CD8-positive, alpha-beta memory T cell (primary cell): ENCODE measurements around the gene SERPINA3. TPM values are rescaled to one million over a fixed set of nuclear protein-coding genes. Genes with fewer than 3 reads are reported as not detected.

Experiments used
- CTCF ChIA-PET: fragments of 350-600 bp; sonication (Branson Sonifier 250); formaldehyde crosslinking; loops from one replicate; lab custom pipeline; 2021; ENCODE audit warnings: antibody characterized with exemption; lab: Charles Lee
- POLR2A ChIA-PET: fragments of 350-600 bp; sonication (Branson Sonifier 250); formaldehyde crosslinking; loops from one replicate; lab custom pipeline; 2021; ENCODE audit warnings: antibody characterized with exemption; lab: Charles Lee
- DNase-seq, 5 donors: peaks; one replicate each; pipeline versions ENCODE4 v3.0.0 to v3.0.0-alpha.2; 2020 to 2022; ENCODE audit warnings: mixed read lengths in 1 of 5
- H3K27ac ChIP-seq: one replicate; pipeline ENCODE4 v1.7.0; 2013; ENCODE audit warnings: low read depth, mild to moderate bottlenecking, low read length, moderate library complexity
- H3K27me3 ChIP-seq: 2 replicates; pipeline ENCODE4 v1.7.0; 2013; ENCODE audit warnings: low read length, mild to moderate bottlenecking; ENCODE audit not compliant: insufficient read depth, poor library complexity, severe bottlenecking
- H3K36me3 ChIP-seq: 2 replicates; pipeline ENCODE4 v1.7.0; 2013; ENCODE audit warnings: mild to moderate bottlenecking, low read length, moderate library complexity; ENCODE audit not compliant: insufficient read depth
- H3K4me1 ChIP-seq: 2 replicates; pipeline ENCODE4 v1.7.0; 2013; ENCODE audit warnings: mild to moderate bottlenecking, low read length, moderate library complexity; ENCODE audit not compliant: insufficient read depth
- H3K4me3 ChIP-seq: 2 replicates; pipeline ENCODE4 v1.7.0; 2013; ENCODE audit warnings: mild to moderate bottlenecking, low read length
- H3K9me3 ChIP-seq: 2 replicates; pipeline ENCODE4 v1.7.0; 2013; ENCODE audit warnings: mild to moderate bottlenecking, low read length
- H3K27ac Mint-ChIP-seq, 8 donors: one replicate each; pipeline ENCODE4 v1.8.0; 2020 to 2021; ENCODE audit warnings: mixed read lengths in 8 of 8, mild to moderate bottlenecking in 6 of 8, inconsistent platforms in 3 of 8, moderate library complexity in 3 of 8
- H3K27me3 Mint-ChIP-seq, 2 donors: one replicate each; pipeline ENCODE4 v1.8.0; 2020 to 2021; ENCODE audit warnings: mixed read lengths in 2 of 2, mild to moderate bottlenecking in 1 of 2, moderate library complexity in 1 of 2
- H3K36me3 Mint-ChIP-seq, 3 donors: one replicate each; pipeline ENCODE4 v1.8.0; 2020 to 2021; ENCODE audit warnings: mixed read lengths in 3 of 3, inconsistent platforms in 1 of 3, mild to moderate bottlenecking in 1 of 3
- H3K4me1 Mint-ChIP-seq, 3 donors: one replicate each; pipeline ENCODE4 v1.8.0; 2020 to 2021; ENCODE audit warnings: mixed read lengths in 3 of 3, inconsistent platforms in 1 of 3, mild to moderate bottlenecking in 1 of 3
- H3K4me3 Mint-ChIP-seq, 7 donors: one replicate each; pipeline ENCODE4 v1.8.0; 2020 to 2021; ENCODE audit warnings: mixed read lengths in 7 of 7, mild to moderate bottlenecking in 6 of 7, moderate library complexity in 4 of 7, inconsistent platforms in 2 of 7
- H3K9me3 Mint-ChIP-seq, 5 donors: one replicate each; pipeline ENCODE4 v1.8.0; 2020 to 2022; ENCODE audit warnings: mixed read lengths in 5 of 5, mild to moderate bottlenecking in 3 of 5, moderate library complexity in 2 of 5, inconsistent platforms in 1 of 5
- polyA plus RNA-seq: library from polyadenylated mRNA; unstranded; fragments of 300-500 nt; fragmentation: Illumina TruSeq; gene quantifications from one replicate; pipeline ENCODE4 v1.2.3, GENCODE V29; 2021
- total RNA-seq, 2 experiments: library from RNA; stranded (reverse); gene quantifications; one replicate each; pipeline ENCODE4 v1.2.3, GENCODE V29; 2021

SERPINA3 gene
- total and polyA plus RNA-seq, 3 experiments from 2014 or later: not detected

DNA sequence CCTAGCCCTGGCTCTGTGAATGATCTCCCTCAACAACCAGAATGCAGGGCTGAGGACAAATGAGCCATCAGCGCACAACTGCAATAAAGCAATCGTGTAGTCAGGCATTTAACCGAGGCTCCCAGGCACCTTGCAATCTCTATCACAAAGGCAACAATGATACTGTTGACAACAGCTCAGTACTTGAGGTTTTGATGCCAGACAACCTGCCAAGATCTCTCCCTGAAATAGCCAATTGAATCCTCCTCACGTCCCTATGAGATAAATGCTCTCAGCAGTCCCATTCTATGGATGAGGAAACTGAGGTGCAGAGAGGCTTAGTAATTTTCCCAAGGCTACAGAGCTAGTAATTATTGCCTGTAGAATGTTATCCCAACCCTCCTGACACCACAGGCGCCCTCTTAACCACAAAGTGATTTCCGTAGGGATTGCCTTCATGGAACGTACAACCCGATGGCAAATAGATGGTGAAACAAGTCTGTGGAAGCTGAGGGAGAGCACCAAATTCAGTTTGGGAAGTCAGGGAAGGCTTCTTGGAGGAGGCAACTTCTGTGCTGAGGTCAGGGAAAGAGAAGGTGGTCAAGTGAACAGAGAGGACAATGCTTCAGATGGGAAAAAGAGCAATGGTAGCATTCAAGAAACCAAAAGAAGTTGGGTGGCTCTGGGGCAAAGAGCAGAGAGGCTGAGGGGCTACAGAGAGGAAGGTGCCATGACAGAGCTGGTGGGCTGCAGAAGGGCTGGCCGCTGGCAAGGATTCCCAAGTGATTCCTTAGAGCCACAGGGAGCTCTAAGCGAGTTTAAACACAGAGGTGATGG lies 12.6 kb downstream of the SERPINA3 start:
- CTCF ChIA-PET: no interaction called here
- Histone ChIP-seq H3K27me3 (no peaks in the 10 kb centered on the region), H3K36me3 (no peaks in the 10 kb centered on the region), H3K4me3 (no peak overlapping the region), H3K27ac (no peak overlapping the region), H3K4me1 (no peaks in the 10 kb centered on the region), H3K9me3 (no peaks in the 10 kb centered on the region)
- no peak for DNase-seq
- H3K27ac Mint-ChIP-seq: no peak overlapping the region
- H3K27me3 Mint-ChIP-seq: peaks cover 10 to 11% of the 10 kb centered on the region in 2 donors
- POLR2A ChIA-PET: no interaction called here
- no peaks in the 10 kb centered on the region for H3K36me3 Mint-ChIP-seq
- no peaks in the 10 kb centered on the region for H3K4me1 Mint-ChIP-seq
- H3K9me3 Mint-ChIP-seq: peaks cover 0 to 6% (median 2%) of the 10 kb centered on the region in 5 donors
- H3K4me3 Mint-ChIP-seq: no peak overlapping the region

DNA sequence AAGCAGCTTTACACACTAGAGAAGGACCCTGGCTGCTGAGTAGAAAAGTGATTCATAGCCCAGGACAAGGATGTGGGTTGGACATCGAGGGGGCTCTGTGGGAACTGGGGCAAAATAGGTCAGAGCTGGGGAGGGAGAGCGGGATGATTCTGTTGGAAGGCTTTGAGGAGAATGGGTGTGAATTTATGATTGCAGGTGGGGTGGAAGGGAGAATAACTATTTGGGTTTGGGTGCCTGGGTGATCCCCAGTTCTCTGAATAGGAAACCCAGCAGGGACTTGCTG lies 13.1 kb downstream of the SERPINA3 start:
- Mint-ChIP-seq H3K4me3 (no peak overlapping the region), H3K27me3 (peaks cover 8 to 10% of the 10 kb centered on the region in 2 donors), H3K9me3 (peaks cover 0 to 2% (median 2%) of the 10 kb centered on the region in 5 donors), H3K36me3 (no peaks in the 10 kb centered on the region), H3K4me1 (no peaks in the 10 kb centered on the region), H3K27ac (no peak overlapping the region)
- POLR2A ChIA-PET: no interaction called here
- no peaks in the 10 kb centered on the region for H3K36me3 ChIP-seq
- no peaks in the 10 kb centered on the region for H3K27me3 ChIP-seq
- no peaks in the 10 kb centered on the region for H3K9me3 ChIP-seq
- no peaks in the 10 kb centered on the region for H3K4me1 ChIP-seq
- H3K4me3 ChIP-seq: no peak overlapping the region
- DNase-seq: no peak
- CTCF ChIA-PET: no interaction called here
- no peak overlapping the region for H3K27ac ChIP-seq

DNA sequence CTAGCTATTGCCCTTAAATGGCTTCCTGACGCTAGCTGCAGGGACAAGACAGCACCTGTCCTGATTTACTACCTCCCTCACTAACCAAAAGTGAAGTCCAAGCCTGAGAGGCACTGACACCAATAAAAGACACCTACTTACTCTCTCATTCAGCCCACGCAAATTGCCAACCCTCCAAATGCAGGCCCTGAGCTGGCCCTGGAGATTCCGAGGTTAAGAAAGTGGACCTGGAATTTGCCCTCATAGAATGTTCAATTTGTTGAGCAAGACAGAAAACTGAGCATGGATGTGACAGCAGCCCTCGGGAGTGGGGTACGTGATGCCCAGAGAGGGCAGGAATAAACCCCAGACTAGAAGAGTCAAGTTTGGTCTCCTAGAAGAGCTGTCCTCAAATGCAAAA lies 16.4 kb downstream of the SERPINA3 start:
- POLR2A ChIA-PET: no interaction called here
- Histone ChIP-seq H3K4me3 (no peak overlapping the region), H3K27me3 (no peaks in the 10 kb centered on the region), H3K27ac (no peak overlapping the region), H3K4me1 (no peaks in the 10 kb centered on the region), H3K36me3 (no peaks in the 10 kb centered on the region), H3K9me3 (no peaks in the 10 kb centered on the region)
- Mint-ChIP-seq H3K27me3 (peaks cover under 1% of the 10 kb centered on the region in 2 donors), H3K27ac (no peak overlapping the region), H3K9me3 (no peaks in the 10 kb centered on the region), H3K36me3 (no peaks in the 10 kb centered on the region), H3K4me1 (no peaks in the 10 kb centered on the region), H3K4me3 (no peak overlapping the region)
- CTCF ChIA-PET: no interaction called here
- DNase-seq: no peak

DNA sequence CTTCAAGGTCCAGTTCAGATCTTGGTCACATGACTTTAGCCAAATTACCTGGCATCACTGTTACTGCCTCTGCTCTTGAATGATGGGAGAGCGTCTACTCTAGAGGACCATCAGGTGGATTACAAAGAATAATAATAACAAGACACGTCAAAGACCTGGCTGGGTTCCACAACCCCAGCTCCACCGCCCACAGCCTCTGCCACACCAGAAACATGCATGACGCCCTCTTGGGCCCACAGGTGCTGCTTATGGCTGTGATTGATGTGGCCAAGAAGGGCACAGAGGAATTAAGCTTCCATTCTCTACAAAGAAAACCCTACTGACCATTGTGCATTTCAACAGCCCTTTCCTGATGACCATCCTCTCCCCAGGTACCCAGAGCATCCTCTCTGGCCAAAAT lies 18.2 kb downstream of the SERPINA3 start:
- Histone ChIP-seq H3K27me3 (no peaks in the 10 kb centered on the region), H3K4me3 (no peak overlapping the region), H3K27ac (no peak overlapping the region), H3K36me3 (no peaks in the 10 kb centered on the region), H3K4me1 (no peaks in the 10 kb centered on the region), H3K9me3 (no peaks in the 10 kb centered on the region)
- H3K27ac Mint-ChIP-seq: no peak overlapping the region
- no peaks in the 10 kb centered on the region for H3K4me1 Mint-ChIP-seq
- H3K27me3 Mint-ChIP-seq: peaks cover 0 to 6% of the 10 kb centered on the region in 2 donors
- CTCF ChIA-PET: no interaction called here
- no peak overlapping the region for H3K4me3 Mint-ChIP-seq
- no peaks in the 10 kb centered on the region for H3K36me3 Mint-ChIP-seq
- POLR2A ChIA-PET: no interaction called here
- H3K9me3 Mint-ChIP-seq: no peaks in the 10 kb centered on the region
- DNase-seq: no peak

DNA sequence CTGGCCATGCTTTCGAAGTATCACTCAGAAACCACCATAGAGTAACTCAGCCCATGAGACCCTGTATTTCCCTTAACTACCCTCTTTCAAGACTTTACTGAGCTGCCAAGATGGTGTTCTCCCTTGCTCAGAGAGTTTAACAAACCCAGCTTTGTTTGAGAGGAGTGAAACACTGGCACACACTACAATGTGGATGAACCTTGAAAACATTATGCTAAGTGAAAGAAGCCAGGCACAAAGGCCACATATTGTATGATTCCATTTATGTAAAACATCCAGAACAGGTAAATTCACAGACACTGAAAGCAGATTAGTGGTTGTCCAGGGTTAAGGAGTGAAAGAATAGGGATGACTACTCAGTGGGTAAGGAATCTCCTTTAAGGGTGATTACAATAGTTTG lies 18.9 kb downstream of the SERPINA3 start:
- POLR2A ChIA-PET: no interaction called here
- no peaks in the 10 kb centered on the region for H3K4me1 ChIP-seq
- Mint-ChIP-seq H3K4me3 (no peak overlapping the region), H3K4me1 (no peaks in the 10 kb centered on the region), H3K9me3 (no peaks in the 10 kb centered on the region), H3K27ac (no peak overlapping the region), H3K36me3 (no peaks in the 10 kb centered on the region), H3K27me3 (peaks cover 0 to 6% of the 10 kb centered on the region in 2 donors)
- H3K36me3 ChIP-seq: no peaks in the 10 kb centered on the region
- no peak for DNase-seq
- H3K9me3 ChIP-seq: no peaks in the 10 kb centered on the region
- no peak overlapping the region for H3K4me3 ChIP-seq
- no peaks in the 10 kb centered on the region for H3K27me3 ChIP-seq
- CTCF ChIA-PET: no interaction called here
- H3K27ac ChIP-seq: no peak overlapping the region

DNA sequence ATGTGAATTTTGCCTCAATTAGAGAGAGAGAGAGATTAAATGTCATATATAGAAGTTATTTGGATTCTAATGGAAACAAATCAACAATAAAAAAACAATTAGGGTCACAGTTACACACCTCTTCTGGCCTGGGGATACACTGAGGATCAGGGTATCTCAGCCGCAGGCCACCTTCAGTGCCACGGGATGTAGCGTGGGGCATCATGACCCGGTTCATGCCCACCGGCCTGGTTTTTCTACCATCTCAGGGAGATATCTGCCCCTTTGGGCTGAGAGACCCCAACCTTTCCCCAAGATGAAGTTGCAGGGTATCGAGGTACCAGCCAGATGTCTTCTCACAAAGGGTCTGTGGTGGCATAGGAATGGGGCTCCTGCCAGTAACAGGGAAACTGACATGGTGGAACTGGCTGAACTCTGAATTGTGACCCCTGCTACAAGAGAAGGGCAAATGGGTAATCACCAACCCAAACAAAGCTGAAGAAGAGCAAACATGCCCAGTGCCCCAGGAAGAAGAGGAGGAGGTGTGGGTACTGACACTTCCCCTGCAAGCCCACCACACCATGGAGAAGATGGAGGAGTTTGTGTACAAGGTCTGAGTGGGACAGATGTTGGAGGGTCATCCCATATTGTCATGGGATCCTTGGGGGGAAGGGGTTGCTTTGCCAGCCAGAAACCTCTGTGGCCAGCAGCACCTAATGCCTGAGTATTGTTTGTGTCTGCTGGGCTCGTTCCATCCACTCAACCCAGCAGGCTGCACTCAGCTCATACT lies 19.5 kb downstream of the SERPINA3 start:
- peaks cover 0 to 6% of the 10 kb centered on the region in 2 donors for H3K27me3 Mint-ChIP-seq
- H3K4me1 ChIP-seq: no peaks in the 10 kb centered on the region
- no peak overlapping the region for H3K4me3 ChIP-seq
- no peaks in the 10 kb centered on the region for H3K36me3 Mint-ChIP-seq
- H3K4me3 Mint-ChIP-seq: no peak overlapping the region
- H3K27ac ChIP-seq: no peak overlapping the region
- DNase-seq: no peak
- no peaks in the 10 kb centered on the region for H3K36me3 ChIP-seq
- no peaks in the 10 kb centered on the region for H3K9me3 ChIP-seq
- no peak overlapping the region for H3K27ac Mint-ChIP-seq
- ChIA-PET POLR2A (no interaction called here), CTCF (no interaction called here)
- no peaks in the 10 kb centered on the region for H3K27me3 ChIP-seq
- H3K4me1 Mint-ChIP-seq: no peaks in the 10 kb centered on the region
- no peaks in the 10 kb centered on the region for H3K9me3 Mint-ChIP-seq

DNA sequence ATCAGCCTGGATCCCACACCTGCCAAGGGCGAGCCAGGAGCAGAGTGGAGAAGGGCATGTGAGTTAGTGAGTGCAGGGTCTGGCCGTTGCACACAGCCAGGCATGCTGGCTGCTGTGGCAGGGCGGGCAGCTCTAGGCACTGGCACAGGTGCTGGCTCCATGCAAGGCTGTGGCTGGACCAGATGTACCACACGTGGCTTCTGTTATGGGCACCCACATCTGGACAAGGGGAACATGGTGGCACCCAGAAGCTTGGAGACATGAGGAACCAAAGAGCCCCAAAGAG lies 20.1 kb downstream of the SERPINA3 start:
- no peak overlapping the region for H3K27ac ChIP-seq
- no peak overlapping the region for H3K4me3 ChIP-seq
- Mint-ChIP-seq H3K9me3 (no peaks in the 10 kb centered on the region), H3K4me3 (no peak overlapping the region), H3K27ac (no peak overlapping the region), H3K36me3 (no peaks in the 10 kb centered on the region), H3K4me1 (no peaks in the 10 kb centered on the region), H3K27me3 (peaks cover 0 to 6% of the 10 kb centered on the region in 2 donors)
- CTCF ChIA-PET: no interaction called here
- no peaks in the 10 kb centered on the region for H3K27me3 ChIP-seq
- no peaks in the 10 kb centered on the region for H3K36me3 ChIP-seq
- no peaks in the 10 kb centered on the region for H3K9me3 ChIP-seq
- H3K4me1 ChIP-seq: no peaks in the 10 kb centered on the region
- POLR2A ChIA-PET: no interaction called here
- no peak for DNase-seq

DNA sequence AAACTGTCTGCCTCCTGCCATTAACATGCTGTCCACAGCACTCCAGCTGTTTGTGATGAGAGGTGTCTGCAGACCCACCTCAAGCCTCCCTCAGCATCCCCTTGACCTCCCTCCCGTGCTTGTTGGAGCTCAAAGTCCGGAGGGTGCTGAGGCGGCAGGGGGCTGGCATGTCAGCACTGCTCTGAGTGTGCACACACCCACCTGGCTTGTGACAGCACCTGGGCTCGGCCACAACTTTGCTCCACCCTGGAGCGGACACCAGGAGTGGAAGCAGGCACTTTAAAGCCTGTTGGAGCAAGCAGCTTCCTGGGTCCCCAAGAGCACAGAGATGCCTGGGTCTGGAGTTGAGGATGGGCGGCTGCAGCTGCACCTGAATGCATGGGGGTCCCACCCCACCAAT lies 20.9 kb downstream of the SERPINA3 start:
- no peaks in the 10 kb centered on the region for H3K9me3 ChIP-seq
- Mint-ChIP-seq H3K27ac (no peak overlapping the region), H3K4me3 (no peak overlapping the region), H3K36me3 (no peaks in the 10 kb centered on the region), H3K4me1 (no peaks in the 10 kb centered on the region), H3K9me3 (no peaks in the 10 kb centered on the region), H3K27me3 (peaks cover 0 to 6% of the 10 kb centered on the region in 2 donors)
- H3K4me1 ChIP-seq: no peaks in the 10 kb centered on the region
- no peak for DNase-seq
- H3K27me3 ChIP-seq: no peaks in the 10 kb centered on the region
- H3K4me3 ChIP-seq: no peak overlapping the region
- H3K36me3 ChIP-seq: no peaks in the 10 kb centered on the region
- no peak overlapping the region for H3K27ac ChIP-seq
- CTCF ChIA-PET: no interaction called here
- POLR2A ChIA-PET: no interaction called here
